ENCODE data around the gene DPH3. TPM values are rescaled to one million over a fixed set of nuclear protein-coding genes. Genes with fewer than 3 reads are reported as not detected.
A peak's percentile ranks its signal among the peaks of the same experiment; 100 is the strongest.

The DPH3 gene
- total RNA-seq, 1 donor from 2014 or later, result 21.3 TPM

DNA sequence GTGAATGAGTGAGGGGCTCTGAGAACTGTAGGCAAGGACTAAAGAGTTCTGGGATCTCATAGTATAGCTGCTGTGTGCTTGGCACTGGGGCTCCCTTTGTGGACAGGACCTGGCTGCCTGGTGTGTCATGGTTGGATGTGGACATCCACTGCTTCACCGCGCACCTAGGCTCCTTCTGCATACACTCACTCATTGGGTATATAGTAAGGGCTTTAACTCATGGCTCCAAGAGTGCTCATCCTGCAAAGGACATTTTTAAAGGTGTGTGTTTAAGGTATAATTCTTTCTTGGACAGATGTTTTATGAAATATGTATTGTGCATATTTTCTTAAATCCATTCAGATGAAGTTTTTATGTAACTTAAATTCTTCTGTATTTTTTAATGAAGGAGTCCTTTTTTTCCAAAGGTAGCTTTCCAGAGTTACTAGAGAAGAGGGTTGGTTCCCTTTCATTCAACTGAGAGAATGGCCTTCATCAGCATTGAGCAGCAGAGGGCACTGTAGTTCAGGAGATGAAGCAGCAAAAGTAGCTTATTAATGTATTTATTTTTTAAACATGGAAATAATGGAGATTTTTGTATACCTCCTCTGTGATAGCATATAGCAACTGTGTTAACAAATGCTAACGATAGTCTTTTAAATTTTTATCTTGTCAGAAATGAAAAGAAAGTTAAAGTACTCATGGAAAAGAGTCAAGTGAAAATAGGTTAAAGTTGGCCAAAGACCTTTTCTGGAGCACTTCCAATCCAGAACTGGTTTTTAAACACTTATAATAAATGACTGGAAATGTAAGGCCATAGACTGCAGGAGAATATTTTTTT lies 25.5 kb upstream of the DPH3 start:
- peak; percentile 79 for DNase-seq

DNA sequence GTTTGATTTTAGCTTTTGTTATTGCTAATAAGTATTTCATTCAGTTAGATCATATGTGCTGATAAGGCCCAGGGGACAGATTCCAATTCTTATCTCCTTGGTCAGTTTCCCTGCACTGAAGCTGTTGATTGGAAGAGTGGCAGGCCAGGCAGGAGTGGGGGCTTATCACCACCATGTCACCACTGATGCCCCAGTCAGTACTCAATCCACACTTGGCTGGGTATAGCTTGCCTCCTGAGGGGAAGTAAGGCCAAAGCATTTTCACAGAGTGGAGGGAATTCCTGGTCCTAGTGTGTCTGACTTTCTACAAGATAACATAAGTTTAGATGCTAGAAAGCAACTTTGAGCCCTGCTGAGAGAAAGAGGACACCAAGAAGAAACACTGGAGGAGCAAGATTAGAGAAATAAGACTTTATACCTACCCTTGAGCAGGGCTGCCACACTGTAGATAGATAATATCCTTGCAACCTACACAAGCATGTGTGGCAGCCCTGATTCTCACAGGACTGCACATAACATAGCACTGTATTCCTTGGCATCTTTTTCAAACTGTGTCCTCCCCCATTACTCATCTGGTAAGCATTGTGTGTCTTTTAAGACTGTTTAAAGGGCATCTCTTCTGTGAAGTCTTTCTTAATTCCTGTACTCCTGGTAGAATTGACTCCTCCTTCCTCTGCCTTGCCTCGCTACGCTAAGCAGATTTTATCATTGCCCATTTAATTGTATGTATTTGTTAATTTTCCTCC lies 24.6 kb upstream of the DPH3 start:
- DNase-seq, result no peak

- DNase-seq, result no peak
These were observed 23.9 kb upstream of the DPH3 start for GRCh38 chr3:16288664-16289063.

GRCh38 chr3:16286751-16287543 lies 22.2 kb upstream of the DPH3 start:
- no peak for DNase-seq

DNA sequence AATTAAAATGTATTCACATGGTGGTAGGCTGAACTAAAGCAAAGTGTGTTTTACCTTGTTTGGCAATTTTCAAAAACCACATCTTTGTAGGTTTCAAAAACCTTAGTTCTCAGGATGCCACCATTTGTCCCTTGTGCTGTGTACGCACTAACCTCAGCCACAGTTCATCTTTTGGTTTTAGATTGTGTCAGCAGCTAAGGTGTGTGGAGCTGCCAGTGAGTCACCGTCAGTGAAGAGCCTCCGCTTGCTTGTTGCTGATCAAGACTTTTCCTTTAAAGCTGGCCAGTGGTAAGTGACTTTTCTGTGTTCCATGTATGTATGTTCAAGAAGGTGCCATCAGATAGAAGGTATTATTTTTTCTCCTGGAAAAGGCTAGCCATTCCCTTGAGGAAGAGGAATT lies 21.4 kb upstream of the DPH3 start:
- DNase-seq, result no peak

DNA sequence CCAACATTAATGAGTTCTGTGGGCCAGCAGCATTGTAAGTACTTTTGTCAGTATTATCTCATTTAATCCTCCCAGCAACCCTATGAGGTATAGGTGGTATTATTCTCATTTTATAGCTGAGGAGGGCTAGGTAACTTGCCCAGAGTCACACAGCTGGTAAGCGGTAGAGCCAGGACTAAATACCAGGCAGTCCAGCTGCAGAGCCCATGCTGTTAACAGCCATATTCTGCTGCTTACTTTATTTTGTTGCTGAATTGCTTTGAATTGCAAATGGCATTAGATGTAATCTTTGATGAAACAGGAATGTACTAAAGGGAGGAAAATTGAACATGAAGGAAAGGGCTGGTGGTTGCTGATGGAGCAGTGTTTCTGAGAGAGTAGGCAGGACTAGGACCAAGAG lies 19.9 kb upstream of the DPH3 start:
- DNase-seq, result no peak

- peak; percentile 56 for DNase-seq
These were observed 15.9 kb upstream of the DPH3 start for GRCh38 chr3:16280671-16281070.

GRCh38 chr3:16279010-16279801 lies 14.5 kb upstream of the DPH3 start:
- no peak for DNase-seq

DNA sequence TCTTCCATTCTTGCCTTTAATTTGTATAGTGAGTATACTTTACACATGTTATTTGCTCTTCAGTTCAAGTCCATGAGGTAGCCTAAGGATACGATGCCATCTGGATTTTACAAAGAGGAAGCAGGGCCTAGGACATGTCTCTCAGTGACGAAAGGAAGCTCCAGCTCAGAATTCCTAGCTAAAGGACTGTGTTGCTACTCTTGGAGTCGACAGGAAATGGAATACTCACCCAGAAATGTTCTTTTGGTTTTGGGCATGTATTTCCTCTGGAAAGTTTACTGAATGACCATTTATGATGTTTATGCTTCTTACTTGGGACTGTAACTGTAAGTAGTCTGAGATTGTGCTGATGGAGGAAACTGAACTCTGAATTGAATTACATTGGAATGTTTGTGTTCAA lies 12.7 kb upstream of the DPH3 start:
- DNase-seq, result peak; percentile 57

DNA sequence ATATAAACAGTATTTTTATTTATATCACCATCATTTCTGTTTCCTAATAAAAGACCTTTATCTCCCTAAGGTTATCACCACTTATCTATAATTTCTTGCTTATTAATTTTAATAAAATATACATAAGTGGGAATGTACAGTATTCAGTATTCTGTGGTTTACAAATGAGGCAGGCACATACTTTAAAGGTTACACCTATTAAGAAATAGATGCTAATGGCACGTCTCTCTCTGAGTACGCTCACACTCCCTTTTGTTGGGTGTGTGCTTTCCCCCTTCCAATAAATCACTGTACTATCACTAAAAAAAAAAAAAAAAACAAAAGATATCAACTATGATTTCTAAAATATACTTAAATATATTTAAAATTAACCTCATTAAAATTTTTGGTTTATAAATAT lies 9.1 kb upstream of the DPH3 start:
- no peak for DNase-seq

GRCh38 chr3:16272588-16272987 lies 7.8 kb upstream of the DPH3 start:
- no peak for DNase-seq

GRCh38 chr3:16270855-16271254 lies 6.1 kb upstream of the DPH3 start:
- no peak for DNase-seq

- DNase-seq, result no peak
These were observed 2.0 kb upstream of the DPH3 start for GRCh38 chr3:16266714-16267113.

GRCh38 chr3:16265455-16265786 lies 678 bp upstream of the DPH3 start:
- no peak for DNase-seq

DNA sequence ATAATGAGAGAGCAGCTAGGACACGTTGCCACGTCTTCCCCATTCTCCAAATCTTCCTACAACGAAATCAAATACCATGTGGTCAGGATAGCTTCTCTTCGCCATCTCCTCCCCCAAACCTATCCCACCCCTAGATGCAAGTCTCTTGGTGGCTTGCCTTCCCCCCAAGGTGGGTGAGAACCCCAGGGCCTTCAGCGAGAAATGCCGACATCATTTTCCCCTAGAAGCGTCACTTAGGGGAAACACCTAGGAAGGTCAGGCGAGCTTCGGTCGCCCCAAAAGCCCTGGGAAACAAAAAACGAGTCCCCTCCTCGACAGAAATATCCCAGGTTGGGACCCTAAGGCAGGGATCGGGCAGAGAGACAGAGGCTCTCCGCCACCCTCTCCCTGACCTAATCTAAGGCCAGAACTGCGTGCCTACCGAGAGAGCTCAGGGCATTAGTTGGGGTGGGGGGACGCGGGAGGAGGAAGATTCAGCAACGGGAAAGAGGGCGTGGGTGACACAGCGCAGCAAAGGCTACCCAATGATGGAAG lies 502 bp downstream of the DPH3 start:
- DNase-seq, result peak; percentile 14

DNA sequence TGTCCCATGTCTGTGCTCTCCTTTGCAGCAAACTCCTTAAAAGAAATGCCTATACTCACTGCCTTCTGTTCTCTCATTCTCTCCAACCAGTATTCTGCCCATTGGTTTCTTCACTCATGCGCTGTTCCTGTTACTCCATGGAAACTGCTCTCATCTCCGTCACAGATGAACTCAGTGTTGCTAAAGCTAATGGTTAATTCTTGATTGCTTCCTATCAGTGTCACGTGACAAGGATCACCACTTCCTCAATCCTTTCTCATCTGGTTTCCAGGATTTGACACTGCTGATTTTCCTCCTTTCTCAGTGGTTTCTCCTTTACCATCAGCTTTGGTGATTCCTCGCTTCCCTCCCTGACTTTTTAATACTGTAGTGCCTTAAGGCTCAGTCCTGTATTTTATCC lies 2.6 kb downstream of the DPH3 start:
- peak; percentile 23 for DNase-seq

GRCh38 chr3:16260046-16260445 lies 4.7 kb downstream of the DPH3 start:
- no peak for DNase-seq

- DNase-seq, result no peak
These were observed 5.9 kb downstream of the DPH3 start for GRCh38 chr3:16258866-16259265.

DNA sequence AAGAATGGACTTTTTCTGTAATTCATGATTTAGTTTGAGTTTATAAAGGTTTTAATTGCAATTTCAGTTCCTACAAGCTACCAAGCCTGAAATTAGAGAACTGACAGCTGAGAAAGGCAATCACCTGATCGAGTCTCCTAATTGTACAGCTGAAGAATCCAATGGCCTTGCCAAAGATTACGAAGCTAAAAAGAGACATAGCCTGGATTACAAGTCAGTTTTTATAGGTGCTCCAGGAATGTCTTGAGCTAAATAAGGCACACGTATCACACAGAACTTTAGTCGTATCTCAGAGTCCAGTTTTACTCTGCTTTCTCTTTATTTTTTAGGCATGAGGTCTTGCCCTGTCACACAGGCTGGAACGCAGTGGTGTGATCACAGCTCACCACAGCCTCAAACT lies 6.6 kb downstream of the DPH3 start:
- no peak for DNase-seq

DNA sequence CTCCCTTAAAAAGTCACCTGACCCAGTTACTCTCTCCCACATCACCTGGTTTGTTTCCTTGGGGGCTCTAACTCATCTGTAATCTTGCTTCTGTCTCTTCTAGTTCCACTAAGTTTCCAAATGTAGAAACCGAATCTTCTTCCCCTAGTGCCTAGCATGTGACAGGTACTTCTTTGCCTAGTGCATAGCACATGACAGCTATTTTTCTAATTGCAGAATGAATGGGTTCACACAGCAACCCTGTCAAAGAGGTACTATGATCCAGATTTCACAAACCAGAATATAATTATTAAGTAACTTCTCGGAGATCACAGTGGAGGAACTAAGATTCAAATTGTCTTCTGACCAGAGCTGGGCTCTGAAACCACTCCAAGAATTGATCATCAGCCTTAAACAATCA lies 7.4 kb downstream of the DPH3 start:
- no peak for DNase-seq

- no peak for DNase-seq
These were observed 9.0 kb downstream of the DPH3 start for GRCh38 chr3:16255726-16256125.

GRCh38 chr3:16255326-16255725 lies 9.4 kb downstream of the DPH3 start:
- DNase-seq, result no peak

All from dermis blood vessel endothelial cell (primary cell).